KMS-11 (cell line): ENCODE results near the gene FGF14.

Experiments
- H2AFZ ChIP-seq: fragments of 200-600 bp; sonication (generic); 2 replicates; pipeline ENCODE4 v1.6.1; 2016; ENCODE audit warnings: antibody characterized with exemption, mixed run types, low read depth
- H3K27ac ChIP-seq: fragments of 200-600 bp; sonication (generic); 2 replicates; pipeline ENCODE4 v1.6.1; 2016; ENCODE audit warnings: mild to moderate bottlenecking, mixed run types
- H3K27me3 ChIP-seq: fragments of 200-600 bp; sonication (generic); 2 replicates; pipeline ENCODE4 v1.6.1; 2017; ENCODE audit warnings: mild to moderate bottlenecking, low read depth, mixed run types, moderate library complexity; ENCODE audit not compliant: insufficient read depth
- H3K36me3 ChIP-seq: fragments of 200-600 bp; sonication (generic); 2 replicates; pipeline ENCODE4 v1.6.1; 2017; ENCODE audit warnings: mild to moderate bottlenecking, mixed run types; ENCODE audit not compliant: insufficient read depth
- H3K4me1 ChIP-seq: fragments of 200-600 bp; sonication (generic); 2 replicates; pipeline ENCODE4 v1.6.1; 2016; ENCODE audit warnings: mild to moderate bottlenecking, low read depth, mixed run types; ENCODE audit not compliant: poor library complexity, severe bottlenecking
- H3K4me2 ChIP-seq: fragments of 200-600 bp; sonication (generic); 2 replicates; pipeline ENCODE4 v1.7.0; 2016; ENCODE audit warnings: mild to moderate bottlenecking, mixed run types
- H3K4me3 ChIP-seq: fragments of 200-600 bp; sonication (generic); IDR thresholded peaks from 2 replicates; pipeline ENCODE4 v1.6.1; 2017; ENCODE audit warnings: low read depth, low read length, mixed read lengths; ENCODE audit not compliant: insufficient read depth
- H3K79me2 ChIP-seq: fragments of 200-600 bp; sonication (generic); 2 replicates; pipeline ENCODE4 v1.6.1; 2016; ENCODE audit warnings: low read depth, mixed run types; ENCODE audit not compliant: insufficient read depth
- H3K9ac ChIP-seq: fragments of 200-600 bp; sonication (generic); 2 replicates; pipeline ENCODE4 v1.6.1; 2016; ENCODE audit warnings: mild to moderate bottlenecking, mixed run types
- H4K20me1 ChIP-seq: fragments of 200-600 bp; sonication (generic); 2 replicates; pipeline ENCODE4 v1.6.1; 2016; ENCODE audit warnings: mild to moderate bottlenecking, mixed run types; ENCODE audit not compliant: insufficient read depth
- CTCF ChIP-seq: fragments of 200-600 bp; sonication (generic); conservative IDR thresholded peaks from 2 replicates; pipeline ENCODE4 v1.6.1; 2017; ENCODE audit warnings: low read depth, mild to moderate bottlenecking, antibody characterized with exemption, low read length, moderate library complexity, mixed read lengths

Gene FGF14

GRCh38 chr13:101828119-101828518 lies 573.7 kb downstream of the FGF14 start:
- no peaks in the 10 kb centered on the region for H3K4me1 ChIP-seq
- no peak overlapping the region for H3K4me2 ChIP-seq
- no peak overlapping the region for H3K27ac ChIP-seq
- H3K4me3 ChIP-seq: no peak overlapping the region
- no peak overlapping the region for H2AFZ ChIP-seq
- TF ChIP-seq CTCF: no peak
- H4K20me1 ChIP-seq: no peaks in the 10 kb centered on the region
- H3K79me2 ChIP-seq: no peaks in the 10 kb centered on the region
- H3K36me3 ChIP-seq: no peaks in the 10 kb centered on the region
- H3K9ac ChIP-seq: no peak overlapping the region
- no peaks in the 10 kb centered on the region for H3K27me3 ChIP-seq

GRCh38 chr13:101817898-101818297 lies 584.0 kb downstream of the FGF14 start:
- Histone ChIP-seq H3K27me3 (no peaks in the 10 kb centered on the region), H2AFZ (no peak overlapping the region), H3K4me1 (no peaks in the 10 kb centered on the region), H3K27ac (no peak overlapping the region), H3K9ac (no peak overlapping the region), H3K4me3 (no peak overlapping the region), H3K36me3 (no peaks in the 10 kb centered on the region), H3K79me2 (no peaks in the 10 kb centered on the region), H3K4me2 (no peak overlapping the region), H4K20me1 (no peaks in the 10 kb centered on the region)
- TF ChIP-seq CTCF: no peak

DNA sequence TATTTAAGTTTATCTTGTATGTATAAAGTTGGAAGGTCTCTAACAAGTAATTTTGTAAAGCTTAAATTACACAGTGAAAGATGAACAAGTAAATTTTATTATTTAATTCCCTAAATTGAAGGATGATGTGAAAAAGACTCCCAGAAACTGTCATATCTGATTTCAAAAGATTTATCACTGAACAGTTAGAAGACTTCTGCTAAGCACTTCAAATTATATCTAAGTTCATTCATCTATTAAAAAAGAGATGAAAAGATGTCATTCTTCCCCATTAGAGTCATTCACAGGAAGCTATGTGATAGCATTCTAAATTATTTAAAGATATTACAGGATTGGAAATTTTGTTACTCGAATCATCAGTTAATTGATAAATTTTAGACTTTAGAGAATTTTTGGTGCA lies 590.0 kb downstream of the FGF14 start:
- Histone ChIP-seq H3K4me1 (no peaks in the 10 kb centered on the region), H4K20me1 (no peaks in the 10 kb centered on the region), H3K27ac (no peak overlapping the region), H3K36me3 (no peaks in the 10 kb centered on the region), H3K27me3 (no peaks in the 10 kb centered on the region), H2AFZ (no peak overlapping the region), H3K4me2 (no peak overlapping the region), H3K9ac (no peak overlapping the region), H3K79me2 (no peaks in the 10 kb centered on the region), H3K4me3 (no peak overlapping the region)
- no peak for TF ChIP-seq CTCF

- no peak overlapping the region for H3K4me2 ChIP-seq
- H3K27ac ChIP-seq: no peak overlapping the region
- H3K36me3 ChIP-seq: no peaks in the 10 kb centered on the region
- H3K9ac ChIP-seq: no peak overlapping the region
- H3K4me1 ChIP-seq: no peaks in the 10 kb centered on the region
- no peak overlapping the region for H3K4me3 ChIP-seq
- no peaks in the 10 kb centered on the region for H3K27me3 ChIP-seq
- TF ChIP-seq CTCF: no peak
- no peaks in the 10 kb centered on the region for H4K20me1 ChIP-seq
- no peak overlapping the region for H2AFZ ChIP-seq
- H3K79me2 ChIP-seq: no peaks in the 10 kb centered on the region
Observed at GRCh38 chr13:101811284-101811839, 590.5 kb downstream of the FGF14 start.
